Ectodermal cell (in vitro differentiated cells): ENCODE data around the gene ALPK3.

Experiments used
- H3K27ac ChIP-seq: 2 replicates; pipeline ENCODE4 v1.7.0; 2013; ENCODE audit warnings: mild to moderate bottlenecking, low read depth, low read length; ENCODE audit not compliant: insufficient read depth, poor library complexity, severe bottlenecking
- H3K27me3 ChIP-seq: 2 replicates; pipeline ENCODE4 v1.7.0; 2013; ENCODE audit warnings: mild to moderate bottlenecking, low read length; ENCODE audit not compliant: insufficient read depth, control insufficient read depth, poor library complexity, severe bottlenecking
- H3K36me3 ChIP-seq: one replicate; pipeline ENCODE4 v1.7.0; 2013; ENCODE audit warnings: low read length; ENCODE audit not compliant: control insufficient read depth, insufficient read depth
- H3K4me1 ChIP-seq: one replicate; pipeline ENCODE4 v1.7.0; 2013; ENCODE audit warnings: low read length; ENCODE audit not compliant: control insufficient read depth, insufficient read depth
- H3K4me3 ChIP-seq: 2 replicates; pipeline ENCODE4 v1.7.0; 2013; ENCODE audit warnings: low read depth, low read length, control low read depth; ENCODE audit not compliant: insufficient read depth
- H3K9me3 ChIP-seq: 2 replicates; pipeline ENCODE4 v1.7.0; 2013; ENCODE audit warnings: mild to moderate bottlenecking, low read length, moderate library complexity; ENCODE audit not compliant: control insufficient read depth
- WGBS, 2 experiments: methylation state at CpG; one replicate each; pipeline ENCODE4 v1.1.7; 2013; ENCODE audit warnings: missing lambda C conversion rate in 2 of 2; 5-methylcytosine and 5-hydroxymethylcytosine counted together

The ALPK3 gene

DNA sequence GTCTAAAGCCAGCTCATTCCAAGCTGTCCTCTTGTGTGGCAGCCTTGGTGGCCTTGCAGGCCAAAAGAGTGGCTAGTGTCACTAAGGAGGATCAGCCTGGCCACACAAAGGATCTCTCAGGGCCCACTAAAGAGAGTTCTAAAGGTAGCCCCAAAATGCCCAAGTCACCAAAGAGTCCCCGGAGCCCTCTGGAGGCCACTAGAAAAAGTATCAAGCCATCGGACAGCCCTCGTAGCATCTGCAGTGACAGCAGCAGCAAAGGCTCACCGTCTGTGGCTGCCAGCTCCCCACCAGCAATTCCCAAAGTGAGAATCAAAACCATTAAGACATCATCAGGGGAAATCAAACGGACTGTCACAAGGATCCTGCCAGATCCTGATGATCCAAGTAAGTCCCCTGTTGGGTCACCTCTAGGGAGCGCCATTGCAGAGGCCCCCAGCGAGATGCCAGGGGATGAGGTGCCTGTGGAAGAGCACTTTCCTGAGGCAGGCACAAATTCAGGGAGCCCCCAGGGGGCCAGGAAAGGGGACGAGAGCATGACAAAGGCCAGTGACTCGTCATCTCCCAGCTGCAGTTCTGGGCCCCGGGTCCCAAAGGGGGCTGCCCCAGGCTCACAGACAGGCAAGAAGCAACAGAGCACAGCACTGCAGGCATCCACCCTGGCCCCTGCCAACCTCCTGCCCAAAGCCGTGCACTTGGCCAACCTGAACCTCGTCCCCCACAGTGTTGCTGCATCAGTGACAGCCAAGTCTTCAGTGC is 33.5 kb upstream of the ALPK3 start:
- Histone ChIP-seq H3K36me3 (peaks cover 25% of the 10 kb centered on the region), H3K4me1 (no peaks in the 10 kb centered on the region), H3K9me3 (no peaks in the 10 kb centered on the region), H3K27ac (no peak overlapping the region), H3K4me3 (no peak overlapping the region), H3K27me3 (no peaks in the 10 kb centered on the region)
- WGBS, 2 experiments = 77 to 81% methylated on average over 12 of the region's 12 CpGs

DNA sequence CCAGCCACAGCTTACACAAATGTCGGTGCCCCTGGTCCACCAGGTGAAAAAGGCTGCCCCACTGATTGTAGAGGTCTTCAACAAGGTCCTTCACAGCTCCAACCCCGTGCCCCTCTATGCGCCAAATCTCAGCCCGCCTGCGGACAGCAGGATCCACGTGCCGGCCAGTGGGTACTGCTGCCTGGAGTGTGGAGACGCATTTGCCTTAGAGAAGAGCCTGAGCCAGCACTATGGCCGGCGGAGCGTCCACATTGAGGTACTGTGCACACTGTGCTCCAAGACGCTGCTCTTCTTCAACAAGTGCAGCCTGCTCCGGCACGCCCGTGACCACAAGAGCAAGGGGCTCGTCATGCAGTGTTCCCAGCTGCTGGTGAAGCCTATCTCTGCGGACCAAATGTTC is 32.9 kb upstream of the ALPK3 start:
- WGBS, 2 experiments = 95 to 97% methylated on average over 17 of the region's 17 CpGs
- H3K4me1 ChIP-seq = peaks cover under 1% of the 10 kb centered on the region
- no peaks in the 10 kb centered on the region for H3K27me3 ChIP-seq
- H3K9me3 ChIP-seq = no peaks in the 10 kb centered on the region
- peaks cover 25% of the 10 kb centered on the region for H3K36me3 ChIP-seq
- no peak overlapping the region for H3K4me3 ChIP-seq
- H3K27ac ChIP-seq = no peak overlapping the region

DNA sequence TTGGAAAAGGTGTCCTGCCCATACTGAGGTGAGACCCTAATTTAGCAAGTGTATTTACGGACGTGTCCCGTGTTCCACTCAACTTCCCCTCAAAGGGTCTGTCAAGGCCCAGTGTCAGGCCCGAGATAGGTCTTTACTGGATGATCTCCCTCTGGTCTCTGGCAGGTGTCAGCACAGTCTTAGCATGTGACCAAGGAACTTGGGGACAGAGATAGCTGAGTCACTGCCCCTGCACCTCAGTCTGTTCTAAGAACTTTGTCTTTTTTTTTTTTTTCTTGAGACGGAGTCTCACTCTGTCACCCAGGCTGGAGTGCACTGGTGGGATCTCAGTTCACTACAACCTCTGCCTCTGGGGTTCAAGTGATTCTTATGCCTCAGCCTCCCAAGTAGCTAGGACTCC is 32.1 kb upstream of the ALPK3 start:
- H3K27me3 ChIP-seq = no peaks in the 10 kb centered on the region

DNA sequence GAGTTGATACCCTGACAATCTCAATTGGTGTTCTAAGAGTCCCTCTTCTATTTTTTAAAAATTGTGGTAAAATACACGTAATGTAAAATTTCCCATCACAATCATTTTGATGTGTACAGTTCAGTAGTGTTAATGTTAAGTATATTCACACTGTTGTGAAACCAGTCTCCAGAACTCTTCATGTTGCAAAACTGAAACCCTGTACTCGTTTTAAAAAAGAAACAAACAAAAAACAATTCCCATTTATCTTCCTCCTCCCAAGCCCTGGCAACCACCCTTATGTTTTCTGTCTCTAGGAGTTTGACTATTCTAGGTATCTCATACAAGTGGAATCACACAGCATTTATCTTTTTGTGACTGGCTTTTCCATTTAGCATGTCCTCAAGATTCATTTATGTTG is 28.7 kb upstream of the ALPK3 start:
- Histone ChIP-seq H3K36me3 (peaks cover 23% of the 10 kb centered on the region), H3K27ac (no peak overlapping the region), H3K4me1 (peaks cover 4% of the 10 kb centered on the region), H3K9me3 (no peaks in the 10 kb centered on the region), H3K4me3 (no peak overlapping the region), H3K27me3 (no peaks in the 10 kb centered on the region)
- 88 to 98% methylated on average over 1 to 2 of the region's 2 CpGs for WGBS, 2 experiments

More for the DNA sequence above, 32.1 kb upstream of the ALPK3 start:
- Histone ChIP-seq H3K36me3 (peaks cover 25% of the 10 kb centered on the region), H3K9me3 (no peaks in the 10 kb centered on the region), H3K4me1 (peaks cover 4% of the 10 kb centered on the region), H3K4me3 (no peak overlapping the region), H3K27ac (no peak overlapping the region)
- 97 to 98% methylated on average over 5 of the region's 5 CpGs for WGBS, 2 experiments

DNA sequence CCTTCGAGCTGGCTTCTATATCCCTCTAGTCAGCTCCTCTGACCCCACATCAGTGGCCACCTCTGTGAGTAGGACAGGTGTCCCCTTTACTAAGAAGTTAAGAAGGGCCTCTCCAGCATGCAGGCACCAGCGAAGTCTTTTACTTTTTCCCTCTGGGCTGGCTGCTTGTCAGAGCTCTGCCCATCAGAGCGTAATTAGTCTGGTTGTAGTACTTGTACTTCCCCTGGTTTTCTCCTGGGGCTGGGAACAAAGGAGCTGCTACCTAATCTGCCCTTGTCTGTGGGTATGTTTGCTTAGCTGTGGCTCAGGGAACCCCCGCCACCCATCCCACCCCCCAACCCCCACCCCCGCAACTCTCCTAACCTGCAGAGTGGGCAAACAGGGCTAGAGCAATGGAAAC is 27.4 kb upstream of the ALPK3 start:
- Histone ChIP-seq H3K4me3 (no peak overlapping the region), H3K27ac (no peak overlapping the region), H3K9me3 (no peaks in the 10 kb centered on the region), H3K36me3 (peaks cover 14% of the 10 kb centered on the region), H3K4me1 (peaks cover 4% of the 10 kb centered on the region), H3K27me3 (no peaks in the 10 kb centered on the region)
- 75 to 85% methylated on average over 3 to 4 of the region's 5 CpGs for WGBS, 2 experiments

DNA sequence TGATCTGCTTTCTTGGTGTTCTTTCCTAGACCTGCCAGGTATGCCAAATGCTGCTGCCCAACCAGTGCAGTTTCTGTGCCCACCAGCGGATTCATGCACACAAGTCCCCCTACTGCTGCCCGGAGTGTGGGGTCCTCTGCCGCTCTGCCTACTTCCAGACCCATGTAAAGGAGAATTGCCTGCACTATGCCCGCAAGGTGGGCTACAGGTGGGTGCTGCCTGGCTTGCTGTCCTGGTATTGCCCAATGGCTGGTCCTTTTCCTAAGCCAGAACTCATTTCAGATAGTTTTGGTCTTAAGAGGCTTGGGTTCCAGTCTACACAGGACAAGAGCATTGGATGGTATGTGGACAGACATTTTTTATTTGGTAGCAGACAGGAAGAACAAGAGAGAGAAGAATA is 26.5 kb upstream of the ALPK3 start:
- Histone ChIP-seq H3K4me1 (peaks cover 4% of the 10 kb centered on the region), H3K4me3 (no peak overlapping the region), H3K9me3 (no peaks in the 10 kb centered on the region), H3K27me3 (no peaks in the 10 kb centered on the region), H3K27ac (no peak overlapping the region), H3K36me3 (peaks cover 10% of the 10 kb centered on the region)
- WGBS, 2 experiments = 93 to 97% methylated on average over 4 of the region's 4 CpGs

DNA sequence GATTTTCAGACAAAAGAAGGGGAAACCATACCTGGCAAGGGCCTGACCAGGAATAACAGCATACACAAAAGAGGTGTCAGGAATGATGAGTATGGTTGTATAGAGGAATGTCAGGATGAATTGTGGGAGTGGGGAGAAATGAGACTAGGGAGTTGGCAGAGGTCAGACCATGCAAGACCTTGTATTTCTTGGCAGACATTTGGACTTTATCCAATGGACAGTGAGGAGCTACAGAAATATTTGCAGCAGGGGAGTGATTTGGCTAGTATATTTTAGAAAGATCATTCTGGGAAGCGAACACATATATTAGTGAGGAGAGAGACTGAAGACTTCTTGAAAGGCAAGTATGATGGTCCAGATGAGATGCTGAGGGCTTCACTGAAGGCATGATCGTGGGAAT is 25.4 kb upstream of the ALPK3 start:
- Histone ChIP-seq H3K4me3 (no peak overlapping the region), H3K27me3 (no peaks in the 10 kb centered on the region), H3K27ac (no peak overlapping the region), H3K4me1 (peaks cover 4% of the 10 kb centered on the region), H3K36me3 (peaks cover 5% of the 10 kb centered on the region), H3K9me3 (no peaks in the 10 kb centered on the region)
- WGBS, 2 experiments = 94% methylated on average over 2 of the region's 2 CpGs

DNA sequence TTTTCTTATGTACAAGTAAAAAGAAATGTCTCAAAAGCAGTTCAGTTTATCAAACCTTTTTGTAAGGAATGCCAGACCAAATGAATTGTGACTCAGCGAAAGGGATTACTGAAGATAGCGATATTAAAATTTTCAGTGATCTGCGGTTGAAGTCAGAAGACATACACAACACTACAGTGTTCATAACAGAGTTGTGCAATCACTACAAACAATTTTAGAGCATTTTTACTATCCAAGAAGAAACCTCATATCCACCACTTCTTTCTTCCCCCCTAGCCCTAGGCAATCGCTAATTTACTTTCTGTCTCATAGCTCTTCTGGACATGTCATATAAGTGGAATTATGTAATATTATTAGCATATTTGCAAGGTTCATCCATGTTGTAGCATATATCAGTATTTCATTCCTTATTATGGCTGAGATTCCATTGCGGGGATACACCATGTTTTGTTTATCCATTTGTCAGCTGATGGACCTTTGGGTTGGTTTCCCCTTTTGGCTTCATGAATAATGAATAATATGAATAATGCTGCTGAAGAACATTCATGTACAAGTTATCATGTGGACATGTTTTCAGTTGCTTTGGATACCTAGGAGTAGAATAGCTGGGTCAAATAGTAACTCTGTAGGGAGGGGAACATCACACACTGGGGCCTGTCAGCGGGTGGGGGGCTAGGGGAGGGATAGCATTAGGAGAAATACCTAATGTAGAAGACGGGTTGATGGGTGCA is 23.6 kb upstream of the ALPK3 start:
- no peak overlapping the region for H3K4me3 ChIP-seq
- peaks cover 4% of the 10 kb centered on the region for H3K4me1 ChIP-seq
- no peaks in the 10 kb centered on the region for H3K9me3 ChIP-seq
- H3K27ac ChIP-seq = no peak overlapping the region
- 95% methylated on average over 5 to 7 of the region's 7 CpGs for WGBS, 2 experiments
- peaks cover 10% of the 10 kb centered on the region for H3K36me3 ChIP-seq
- no peaks in the 10 kb centered on the region for H3K27me3 ChIP-seq

DNA sequence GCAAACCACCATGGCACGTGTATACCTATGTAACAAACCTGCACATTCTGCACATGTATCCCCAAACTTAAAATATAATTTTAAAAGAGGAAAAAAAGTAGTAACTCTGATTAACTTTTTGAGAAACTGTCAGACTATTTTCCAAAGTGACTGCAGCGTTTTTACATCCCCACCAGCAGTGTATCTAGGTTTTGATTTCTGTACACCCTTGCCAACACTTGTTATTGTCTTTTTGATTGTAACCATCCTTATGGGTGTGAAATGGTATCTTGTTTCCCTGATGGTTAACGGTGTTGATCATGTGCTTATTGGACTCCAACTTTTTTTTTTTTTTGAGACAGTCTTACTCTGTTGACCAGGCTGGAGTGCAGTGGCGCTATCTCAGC is 23.0 kb upstream of the ALPK3 start:
- H3K27me3 ChIP-seq = no peaks in the 10 kb centered on the region
- WGBS, 2 experiments = 95% methylated on average over 3 to 4 of the region's 4 CpGs
- peaks cover 14% of the 10 kb centered on the region for H3K36me3 ChIP-seq
- H3K4me1 ChIP-seq = peaks cover 4% of the 10 kb centered on the region
- no peaks in the 10 kb centered on the region for H3K9me3 ChIP-seq
- H3K27ac ChIP-seq = no peak overlapping the region
- no peak overlapping the region for H3K4me3 ChIP-seq

DNA sequence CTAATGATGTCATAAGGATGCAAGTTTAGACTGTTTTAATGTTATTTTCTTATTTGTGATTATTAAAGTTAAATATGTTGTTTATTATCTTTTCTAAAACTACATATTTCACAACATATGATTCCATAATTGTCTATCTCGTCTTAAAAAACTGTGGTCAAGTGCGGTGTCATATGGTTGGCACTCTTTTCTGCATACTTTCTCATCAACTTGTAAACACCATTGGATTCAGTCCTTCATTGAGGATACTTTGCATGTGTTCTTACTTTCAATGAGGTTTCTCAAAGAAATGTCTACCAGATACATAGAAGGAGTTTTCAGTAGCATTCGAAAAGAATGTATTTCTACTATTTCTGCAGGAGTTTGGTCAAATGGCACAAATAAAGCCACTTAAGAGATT is 22.0 kb upstream of the ALPK3 start:
- H3K4me1 ChIP-seq = no peaks in the 10 kb centered on the region
- WGBS, 2 experiments = 97 to 98% methylated on average over 3 of the region's 3 CpGs
- H3K27ac ChIP-seq = no peak overlapping the region
- no peaks in the 10 kb centered on the region for H3K9me3 ChIP-seq
- no peak overlapping the region for H3K4me3 ChIP-seq
- H3K36me3 ChIP-seq = peaks cover 21% of the 10 kb centered on the region
- H3K27me3 ChIP-seq = no peaks in the 10 kb centered on the region
